ENCODE measurements around the gene ITPR1. TPM values are rescaled to one million over a fixed set of nuclear protein-coding genes. Genes with fewer than 3 reads are reported as not detected.

Gene ITPR1
- total RNA-seq, 3 donors from 2014 or later = 10.7 to 80.2 (median 20.7) TPM

- H3K4me1 ChIP-seq (ENCODE audit: low read depth) = no peaks in the 10 kb centered on the region
- DNase-seq (no peak), ATAC-seq (no peak)
- intact Hi-C loops (cut with DNase I, micrococcal nuclease) = no loop called here
- H3K36me3 ChIP-seq (ENCODE audit: low read depth) = no peaks in the 10 kb centered on the region
- no peak for TF ChIP-seq CTCF (IDR thresholded peaks at IDR 0.05)
- no peak overlapping the region for H3K4me3 ChIP-seq
- H3K9me3 ChIP-seq = no peaks in the 10 kb centered on the region
These were observed 252.1 kb downstream of the ITPR1 start for GRCh38 chr3:4745235-4745610.

GRCh38 chr3:4746241-4746958 lies 253.3 kb downstream of the ITPR1 start:
- no peak overlapping the region for H3K4me3 ChIP-seq
- H3K9me3 ChIP-seq = no peaks in the 10 kb centered on the region
- DNase-seq (no peak), ATAC-seq (no peak)
- TF ChIP-seq CTCF (IDR thresholded peaks at IDR 0.05) = no peak
- intact Hi-C loops (cut with DNase I, micrococcal nuclease) = no loop called here
- no peaks in the 10 kb centered on the region for H3K36me3 ChIP-seq (ENCODE audit: low read depth)
- H3K4me1 ChIP-seq (ENCODE audit: low read depth) = peaks cover 11% of the 10 kb centered on the region

- Histone ChIP-seq H3K4me1 (ENCODE audit: low read depth) (peaks cover 25% of the 10 kb centered on the region), H3K36me3 (ENCODE audit: low read depth) (no peaks in the 10 kb centered on the region), H3K4me3 (no peak overlapping the region), H3K9me3 (no peaks in the 10 kb centered on the region)
- ATAC-seq (no peak), DNase-seq (no peak)
- TF ChIP-seq CTCF (IDR thresholded peaks at IDR 0.05) = no peak
- intact Hi-C loops (cut with DNase I, micrococcal nuclease) = no loop called here
These were observed 255.0 kb downstream of the ITPR1 start for GRCh38 chr3:4748127-4748526.

- ATAC-seq = no peak
- no peak for DNase-seq
- Histone ChIP-seq H3K4me3 (no peak overlapping the region), H3K9me3 (no peaks in the 10 kb centered on the region), H3K36me3 (ENCODE audit: low read depth) (no peaks in the 10 kb centered on the region), H3K4me1 (ENCODE audit: low read depth) (peaks cover 25% of the 10 kb centered on the region)
- intact Hi-C loops (cut with DNase I, micrococcal nuclease) = no loop called here
- no peak for TF ChIP-seq CTCF (IDR thresholded peaks at IDR 0.05)
These were observed 255.7 kb downstream of the ITPR1 start for GRCh38 chr3:4748701-4749378.

- H3K4me3 ChIP-seq = no peak overlapping the region
- H3K36me3 ChIP-seq (ENCODE audit: low read depth) = no peaks in the 10 kb centered on the region
- DNase-seq = no peak
- H3K9me3 ChIP-seq = no peaks in the 10 kb centered on the region
- no peak for ATAC-seq
- no peak for TF ChIP-seq CTCF (IDR thresholded peaks at IDR 0.05)
- intact Hi-C loops (cut with DNase I, micrococcal nuclease) = no loop called here
- peaks cover 25% of the 10 kb centered on the region for H3K4me1 ChIP-seq (ENCODE audit: low read depth)
These were observed 256.4 kb downstream of the ITPR1 start for GRCh38 chr3:4749567-4750002.
